HCT116 (cell line): Measurements from ENCODE around the gene TMEM235. TPM values are rescaled to one million over a fixed set of nuclear protein-coding genes. Genes with fewer than 3 reads are reported as not detected.

Experiments
- ATAC-seq: fragments of 200-7000 bp; cut with Tn5 transposase; 2 replicates; pipeline ENCODE4 v1.9.1; 2020; ENCODE audit warnings: mild to moderate bottlenecking, moderate library complexity
- BruUV-seq: library from RNA; stranded (reverse); fragments of 400-500 nt; replicated peaks from 2 replicates; lab custom pipeline; 2021; lab: Mats Ljungman, UMichigan
- CTCF ChIA-PET: fragments of 300-600 bp; sonication (Branson Sonifier 250); formaldehyde crosslinking; loops from one replicate; lab custom pipeline; 2021; ENCODE audit warnings: antibody characterized with exemption; lab: Charles Lee
- POLR2A ChIA-PET: fragments of 300-600, 350-600 bp; sonication (Branson Sonifier 250); formaldehyde crosslinking; loops from one replicate; lab custom pipeline; 2021; ENCODE audit warnings: antibody characterized with exemption; lab: Charles Lee
- RAD21 ChIA-PET, 2 experiments: fragments of 300-600 bp; sonication (Branson Sonifier 250); formaldehyde crosslinking; loops; one replicate each; lab custom pipeline; 2023; ENCODE audit warnings: low total read pairs in 2 of 2; ENCODE audit not compliant: uncharacterized antibody in 2 of 2, unreplicated experiment in 2 of 2, low non-redundant PET in 1 of 2; lab: Charles Lee
- DNase-seq: peaks from one replicate; pipeline ENCODE4 v3.0.0-alpha.2; 2010; ENCODE audit warnings: low read depth, low spot score
- H2AFZ ChIP-seq: fragments of 200-600 bp; shearing (Covaris generic), sonication (generic); 2 replicates; pipeline ENCODE4 v1.6.1; 2017; ENCODE audit warnings: low read depth, mixed run types, mixed read lengths, antibody characterized with exemption, low read length; ENCODE audit not compliant: poor library complexity, severe bottlenecking
- H3K27ac ChIP-seq: 2 replicates; pipeline ENCODE4 v1.5.1; 2012; ENCODE audit warnings: low read depth, low read length
- H3K27me3 ChIP-seq: fragments of 200-600 bp; sonication (generic); 2 replicates; pipeline ENCODE4 v1.6.1; 2016; ENCODE audit warnings: mixed run types, low read length, mixed read lengths; ENCODE audit not compliant: insufficient read depth
- H3K36me3 ChIP-seq, 2 experiments: fragments of 200-500 bp in 1 of 2; fragments of 200-600 bp in 1 of 2; sonication (Bioruptor generic) in 1 of 2; sonication (generic) in 1 of 2; 2 replicates each; pipeline versions ENCODE4 v1.5.1 to v1.6.1; 2014 to 2016; ENCODE audit warnings: low read length in 2 of 2, inconsistent platforms in 1 of 2, mixed read lengths in 1 of 2, mixed run types in 1 of 2; ENCODE audit not compliant: insufficient read depth in 2 of 2, control insufficient read depth in 1 of 2
- H3K4me1 ChIP-seq, 2 experiments: fragments of 200-600 bp in 1 of 2; sonication (generic) in 1 of 2; 2 replicates each; pipeline versions ENCODE4 v1.5.1 to v1.6.1; 2012 to 2017; ENCODE audit warnings: low read length in 2 of 2, inconsistent platforms in 1 of 2, mild to moderate bottlenecking in 1 of 2, mixed read lengths in 1 of 2, mixed run types in 1 of 2, moderate library complexity in 1 of 2; ENCODE audit not compliant: insufficient read depth in 2 of 2, control insufficient read depth in 1 of 2
- H3K4me2 ChIP-seq: fragments of 200-600 bp; sonication (generic); 2 replicates; pipeline ENCODE4 v1.6.1; 2017; ENCODE audit warnings: mixed run types, low read length, mixed read lengths
- H3K4me3 ChIP-seq, 2 experiments: fragments of 200-600 bp in 1 of 2; sonication (generic) in 1 of 2; replicated peaks in 1 of 2; 2 replicates each; pipeline ENCODE4 v1.5.1; 2011 to 2016; ENCODE audit warnings: low read length in 2 of 2, control low read depth in 1 of 2, low read depth in 1 of 2, mild to moderate bottlenecking in 1 of 2, mixed read lengths in 1 of 2, mixed run types in 1 of 2
- H3K79me2 ChIP-seq: fragments of 200-600 bp; sonication (generic); 2 replicates; pipeline ENCODE4 v1.6.1; 2017; ENCODE audit warnings: mild to moderate bottlenecking, mixed run types, low read length, moderate library complexity, mixed read lengths; ENCODE audit not compliant: insufficient read depth
- H3K9ac ChIP-seq: fragments of 200-600 bp; sonication (generic); 2 replicates; pipeline ENCODE4 v1.6.1; 2016; ENCODE audit warnings: low read length, mixed read lengths
- H3K9me2 ChIP-seq: fragments of 200-600 bp; sonication (generic), shearing (Covaris generic); 2 replicates; pipeline ENCODE4 v1.6.1; 2017; ENCODE audit warnings: mixed run types, mild to moderate bottlenecking, moderate library complexity; ENCODE audit not compliant: insufficient read depth
- H3K9me3 ChIP-seq, 2 experiments: fragments of 200-500 bp in 1 of 2; fragments of 200-600 bp in 1 of 2; sonication (Bioruptor generic) in 1 of 2; sonication (generic) in 1 of 2; 2 replicates each; pipeline ENCODE4 v1.6.1; 2014 to 2017; ENCODE audit warnings: low read length in 2 of 2, mixed read lengths in 2 of 2, inconsistent platforms in 1 of 2, low read depth in 1 of 2, mild to moderate bottlenecking in 1 of 2, mixed run types in 1 of 2, moderate library complexity in 1 of 2; ENCODE audit not compliant: control insufficient read depth in 1 of 2, insufficient read depth in 1 of 2
- H4K20me1 ChIP-seq: fragments of 200-600 bp; sonication (generic), shearing (Covaris generic); 2 replicates; pipeline ENCODE4 v1.6.1; 2017; ENCODE audit warnings: mixed run types, mild to moderate bottlenecking, moderate library complexity; ENCODE audit not compliant: insufficient read depth
- CBX3 ChIP-seq: IDR thresholded peaks from 2 replicates; pipeline ENCODE4 v1.6.1; 2012; ENCODE audit warnings: low read depth
- ELF1 ChIP-seq: IDR thresholded peaks from 2 replicates; pipeline ENCODE4 v1.6.1; 2012; ENCODE audit warnings: low read depth, borderline replicate concordance
- EZH2 ChIP-seq: fragments of 200-600 bp; sonication (generic); IDR thresholded peaks from 2 replicates; pipeline ENCODE4 v1.6.1; 2017; ENCODE audit warnings: antibody characterized with exemption, mixed run types
- POLR2AphosphoS5 ChIP-seq: IDR thresholded peaks from 2 replicates; pipeline ENCODE4 v1.6.1; 2011; ENCODE audit warnings: mild to moderate bottlenecking, low read depth, low read length, moderate library complexity
- REST ChIP-seq: IDR thresholded peaks from 2 replicates; pipeline ENCODE4 v1.6.1; 2012; ENCODE audit warnings: low read depth
- SIN3A ChIP-seq: IDR thresholded peaks from 2 replicates; pipeline ENCODE4 v1.6.1; 2012; ENCODE audit warnings: low read depth
- SP1 ChIP-seq: IDR thresholded peaks from 2 replicates; pipeline ENCODE4 v1.6.1; 2012; ENCODE audit warnings: low read depth
- TCF7L2 ChIP-seq: IDR thresholded peaks from 2 replicates; pipeline ENCODE4 v1.7.0; 2011; ENCODE audit warnings: borderline replicate concordance, inconsistent platforms; ENCODE audit not compliant: insufficient read depth, insufficient read length; ENCODE audit errors: extremely low read depth
- YY1 ChIP-seq: IDR thresholded peaks from 2 replicates; pipeline ENCODE4 v1.6.1; 2011; ENCODE audit warnings: low read length, low read depth, moderate library complexity, mild to moderate bottlenecking; ENCODE audit not compliant: insufficient replicate concordance; ENCODE audit errors: extremely low read depth
- ZFX ChIP-seq: fragments of 450-650 bp; IDR thresholded peaks from 2 replicates; pipeline ENCODE4 v1.6.1; 2017
- ZNF274 ChIP-seq: fragments of 200-500 bp; sonication (Bioruptor generic); IDR thresholded peaks from 2 replicates; pipeline ENCODE4 v1.6.1; 2014; ENCODE audit warnings: mild to moderate bottlenecking, low read depth, low read length, inconsistent platforms
- intact Hi-C: fragments of 100-400 bp; cut with micrococcal nuclease; formaldehyde crosslinking; loops from 2 replicates; pipeline ENCODE4 v1.10.0; 2022
- total RNA-seq: library from RNA; stranded (reverse); gene quantifications from one replicate; pipeline ENCODE4 v1.2.1, GENCODE V29; 2021; ENCODE audit not compliant: unreplicated experiment
- TF ChIP-seq, protein P1 (sequence below): IDR thresholded peaks from 2 replicates; pipeline ENCODE4 v1.6.1; 2012
- TF ChIP-seq, protein P2 (sequence below): IDR thresholded peaks from 2 replicates; pipeline ENCODE4 v1.6.1; 2011; ENCODE audit warnings: mild to moderate bottlenecking, low read length, moderate library complexity; ENCODE audit not compliant: insufficient replicate concordance; ENCODE audit errors: extremely low read depth

TMEM235 gene
- total RNA-seq, 1 experiment from 2014 or later: not detected

GRCh38 chr17:78265121-78265520 lies 33.7 kb downstream of the TMEM235 start (continued):
- TF ChIP-seq, protein P1, sequence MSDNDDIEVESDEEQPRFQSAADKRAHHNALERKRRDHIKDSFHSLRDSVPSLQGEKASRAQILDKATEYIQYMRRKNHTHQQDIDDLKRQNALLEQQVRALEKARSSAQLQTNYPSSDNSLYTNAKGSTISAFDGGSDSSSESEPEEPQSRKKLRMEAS: no peak
- no peak for TF ChIP-seq SIN3A
- no peak for TF ChIP-seq POLR2AphosphoS5
- TF ChIP-seq ZFX: no peak
- TF ChIP-seq, protein P2, sequence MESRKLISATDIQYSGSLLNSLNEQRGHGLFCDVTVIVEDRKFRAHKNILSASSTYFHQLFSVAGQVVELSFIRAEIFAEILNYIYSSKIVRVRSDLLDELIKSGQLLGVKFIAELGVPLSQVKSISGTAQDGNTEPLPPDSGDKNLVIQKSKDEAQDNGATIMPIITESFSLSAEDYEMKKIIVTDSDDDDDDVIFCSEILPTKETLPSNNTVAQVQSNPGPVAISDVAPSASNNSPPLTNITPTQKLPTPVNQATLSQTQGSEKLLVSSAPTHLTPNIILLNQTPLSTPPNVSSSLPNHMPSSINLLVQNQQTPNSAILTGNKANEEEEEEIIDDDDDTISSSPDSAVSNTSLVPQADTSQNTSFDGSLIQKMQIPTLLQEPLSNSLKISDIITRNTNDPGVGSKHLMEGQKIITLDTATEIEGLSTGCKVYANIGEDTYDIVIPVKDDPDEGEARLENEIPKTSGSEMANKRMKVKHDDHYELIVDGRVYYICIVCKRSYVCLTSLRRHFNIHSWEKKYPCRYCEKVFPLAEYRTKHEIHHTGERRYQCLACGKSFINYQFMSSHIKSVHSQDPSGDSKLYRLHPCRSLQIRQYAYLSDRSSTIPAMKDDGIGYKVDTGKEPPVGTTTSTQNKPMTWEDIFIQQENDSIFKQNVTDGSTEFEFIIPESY: no peak
- no peak for TF ChIP-seq SP1
- TF ChIP-seq ZNF274: no peak

DNA sequence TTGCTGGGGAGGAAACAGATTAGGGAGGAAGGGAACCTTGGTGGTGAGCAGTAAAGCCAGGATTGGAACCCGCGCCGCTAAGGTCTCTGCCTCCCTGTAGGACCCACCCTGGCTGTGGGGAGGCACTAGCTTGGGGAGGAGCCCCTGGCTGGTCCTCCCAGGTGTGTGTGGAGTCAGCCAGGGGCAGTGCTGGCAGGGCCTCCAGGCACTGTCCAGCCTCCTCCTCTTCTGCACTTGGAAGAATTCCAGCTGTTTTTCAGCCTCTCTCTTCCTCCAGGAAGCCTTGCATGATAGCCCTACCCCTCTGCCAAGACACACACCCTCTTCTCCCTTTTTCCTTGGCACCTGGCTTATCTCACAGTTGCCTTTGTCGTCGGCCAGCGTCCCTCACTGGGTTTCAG lies 34.8 kb downstream of the TMEM235 start:
- Histone ChIP-seq H3K36me3 (no peaks in the 10 kb centered on the region), H3K27ac (no peak overlapping the region), H3K79me2 (no peaks in the 10 kb centered on the region), H3K4me3 (no peak overlapping the region), H3K27me3 (no peaks in the 10 kb centered on the region), H3K9ac (no peak overlapping the region), H3K9me3 (no peaks in the 10 kb centered on the region), H3K4me1 (no peaks in the 10 kb centered on the region), H3K9me2 (no peaks in the 10 kb centered on the region), H3K4me2 (no peak overlapping the region), H4K20me1 (no peaks in the 10 kb centered on the region), H2AFZ (no peak overlapping the region)
- TF ChIP-seq CBX3: no peak
- no peak for TF ChIP-seq REST
- no peak for TF ChIP-seq EZH2
- no peak for TF ChIP-seq TCF7L2
- TF ChIP-seq POLR2AphosphoS5: no peak
- no peak for TF ChIP-seq ELF1
- TF ChIP-seq YY1: no peak
- TF ChIP-seq, protein P1: no peak
- ChIA-PET RAD21 (no interaction called here), POLR2A (no interaction called here), CTCF (no interaction called here)
- BruUV-seq: no TSS peak
- intact Hi-C loops: no loop called here
- no peak for DNase-seq
- ATAC-seq: no peak
